ENCODE measurements around the gene P2RY14. TPM values are rescaled to one million over a fixed set of nuclear protein-coding genes. Genes with fewer than 3 reads are reported as not detected.
A peak's percentile ranks its signal among the peaks of the same experiment; 100 is the strongest.

P2RY14 gene
- total RNA-seq, 2 donors from 2014 or later = not detected

DNA sequence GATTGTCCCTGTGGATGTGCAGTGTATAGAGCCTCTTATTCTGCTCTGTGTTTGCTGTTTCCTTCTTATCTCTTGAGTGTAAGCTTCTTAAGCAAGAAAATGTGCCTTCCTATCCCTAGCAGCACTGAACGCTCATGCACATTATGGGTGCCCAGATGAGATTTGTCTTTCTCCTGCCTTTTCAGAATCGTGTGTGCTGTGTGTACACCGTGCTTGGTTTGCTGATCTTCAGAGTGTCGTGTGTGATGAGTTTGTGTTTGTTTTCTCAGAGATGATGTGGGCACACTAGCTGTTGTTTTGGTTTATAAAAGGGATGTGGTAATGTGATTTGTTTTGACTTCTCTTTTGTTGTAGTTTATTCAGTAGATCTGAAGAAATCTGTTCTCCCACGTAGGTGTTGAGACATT is 95.1 kb downstream of the P2RY14 start:
- no peaks in the 10 kb centered on the region for H3K27me3 Mint-ChIP-seq (ENCODE audit: insufficient read depth)
- peaks cover 15% of the 10 kb centered on the region for H3K4me1 Mint-ChIP-seq
- H3K4me3 Mint-ChIP-seq = no peak overlapping the region
- H3K27me3 ChIP-seq (ENCODE audit: control insufficient read depth, insufficient read depth, low read length, poor library complexity, severe bottlenecking) = no peaks in the 10 kb centered on the region
- H3K27ac Mint-ChIP-seq = peak overlapping the region; percentile 8
- H3K9ac ChIP-seq (ENCODE audit: extremely low read depth, low read length, poor library complexity, severe bottlenecking) = no peak overlapping the region
- WGBS, 2 experiments (ENCODE audit: insufficient coverage in 1 of 2, insufficient read length in 1 of 2) = 93 to 100% methylated on average over 1 to 4 of the region's 5 CpGs
- TF ChIP-seq, protein P1, sequence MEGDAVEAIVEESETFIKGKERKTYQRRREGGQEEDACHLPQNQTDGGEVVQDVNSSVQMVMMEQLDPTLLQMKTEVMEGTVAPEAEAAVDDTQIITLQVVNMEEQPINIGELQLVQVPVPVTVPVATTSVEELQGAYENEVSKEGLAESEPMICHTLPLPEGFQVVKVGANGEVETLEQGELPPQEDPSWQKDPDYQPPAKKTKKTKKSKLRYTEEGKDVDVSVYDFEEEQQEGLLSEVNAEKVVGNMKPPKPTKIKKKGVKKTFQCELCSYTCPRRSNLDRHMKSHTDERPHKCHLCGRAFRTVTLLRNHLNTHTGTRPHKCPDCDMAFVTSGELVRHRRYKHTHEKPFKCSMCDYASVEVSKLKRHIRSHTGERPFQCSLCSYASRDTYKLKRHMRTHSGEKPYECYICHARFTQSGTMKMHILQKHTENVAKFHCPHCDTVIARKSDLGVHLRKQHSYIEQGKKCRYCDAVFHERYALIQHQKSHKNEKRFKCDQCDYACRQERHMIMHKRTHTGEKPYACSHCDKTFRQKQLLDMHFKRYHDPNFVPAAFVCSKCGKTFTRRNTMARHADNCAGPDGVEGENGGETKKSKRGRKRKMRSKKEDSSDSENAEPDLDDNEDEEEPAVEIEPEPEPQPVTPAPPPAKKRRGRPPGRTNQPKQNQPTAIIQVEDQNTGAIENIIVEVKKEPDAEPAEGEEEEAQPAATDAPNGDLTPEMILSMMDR (conservative IDR thresholded peaks at IDR 0.05) = no peak
- no peaks in the 10 kb centered on the region for H3K9me3 ChIP-seq (ENCODE audit: control insufficient read depth, low read length)
- no peaks in the 10 kb centered on the region for H3K36me3 ChIP-seq (ENCODE audit: control insufficient read depth, insufficient read depth, low read length)
- no peaks in the 10 kb centered on the region for H3K9me3 Mint-ChIP-seq
- no peak overlapping the region for H3K27ac ChIP-seq (ENCODE audit: low read depth, low read length)
- DNase-seq = no peak
- H3K4me1 ChIP-seq (ENCODE audit: control insufficient read depth, insufficient read depth, low read length) = no peaks in the 10 kb centered on the region
- H3K36me3 Mint-ChIP-seq (ENCODE audit: low read depth) = peaks cover 3% of the 10 kb centered on the region
- H3K4me3 ChIP-seq (ENCODE audit: low read length) = no peak overlapping the region

GRCh38 chr3:151182349-151183079 is 95.8 kb downstream of the P2RY14 start:
- H3K27ac Mint-ChIP-seq = peak overlapping the region; percentile 50
- peaks cover 21% of the 10 kb centered on the region for H3K4me1 Mint-ChIP-seq
- no peaks in the 10 kb centered on the region for H3K27me3 Mint-ChIP-seq (ENCODE audit: insufficient read depth)
- no peak overlapping the region for H3K9ac ChIP-seq (ENCODE audit: extremely low read depth, low read length, poor library complexity, severe bottlenecking)
- no peaks in the 10 kb centered on the region for H3K9me3 ChIP-seq (ENCODE audit: control insufficient read depth, low read length)
- H3K36me3 ChIP-seq (ENCODE audit: control insufficient read depth, insufficient read depth, low read length) = no peaks in the 10 kb centered on the region
- peaks cover 3% of the 10 kb centered on the region for H3K36me3 Mint-ChIP-seq (ENCODE audit: low read depth)
- no peak overlapping the region for H3K4me3 ChIP-seq (ENCODE audit: low read length)
- no peaks in the 10 kb centered on the region for H3K27me3 ChIP-seq (ENCODE audit: control insufficient read depth, insufficient read depth, low read length, poor library complexity, severe bottlenecking)
- H3K4me3 Mint-ChIP-seq = no peak overlapping the region
- H3K4me1 ChIP-seq (ENCODE audit: control insufficient read depth, insufficient read depth, low read length) = no peaks in the 10 kb centered on the region
- no peak overlapping the region for H3K27ac ChIP-seq (ENCODE audit: low read depth, low read length)
- no peak for DNase-seq
- H3K9me3 Mint-ChIP-seq = no peaks in the 10 kb centered on the region
- WGBS, 2 experiments (ENCODE audit: insufficient coverage in 1 of 2, insufficient read length in 1 of 2) = 86 to 100% methylated on average over 1 to 5 of the region's 5 CpGs
- TF ChIP-seq, protein P1 (conservative IDR thresholded peaks at IDR 0.05) = no peak

- no peak overlapping the region for H3K9ac ChIP-seq (ENCODE audit: extremely low read depth, low read length, poor library complexity, severe bottlenecking)
- 93% methylated on average over 2 of the region's 2 CpGs; no CpG with 5 or more reads in 1 of the 2 experiments for WGBS, 2 experiments (ENCODE audit: insufficient coverage in 1 of 2, insufficient read length in 1 of 2)
- no peak for DNase-seq
- Mint-ChIP-seq H3K27me3 (ENCODE audit: insufficient read depth) (no peaks in the 10 kb centered on the region), H3K4me1 (peaks cover 20% of the 10 kb centered on the region), H3K36me3 (ENCODE audit: low read depth) (peaks cover 4% of the 10 kb centered on the region), H3K27ac (no peak overlapping the region), H3K4me3 (no peak overlapping the region), H3K9me3 (no peaks in the 10 kb centered on the region)
- H3K4me1 ChIP-seq (ENCODE audit: control insufficient read depth, insufficient read depth, low read length) = no peaks in the 10 kb centered on the region
- no peak overlapping the region for H3K4me3 ChIP-seq (ENCODE audit: low read length)
- H3K27ac ChIP-seq (ENCODE audit: low read depth, low read length) = no peak overlapping the region
- H3K36me3 ChIP-seq (ENCODE audit: control insufficient read depth, insufficient read depth, low read length) = no peaks in the 10 kb centered on the region
- no peaks in the 10 kb centered on the region for H3K27me3 ChIP-seq (ENCODE audit: control insufficient read depth, insufficient read depth, low read length, poor library complexity, severe bottlenecking)
- no peaks in the 10 kb centered on the region for H3K9me3 ChIP-seq (ENCODE audit: control insufficient read depth, low read length)
- TF ChIP-seq, protein P1 (conservative IDR thresholded peaks at IDR 0.05) = no peak
Measured at GRCh38 chr3:151178208-151178845, 100.0 kb downstream of the P2RY14 start.

Data from endodermal cell (in vitro differentiated cells).